ENCODE data around the gene TRAPPC2L. TPM values are rescaled to one million over a fixed set of nuclear protein-coding genes. Genes with fewer than 3 reads are reported as not detected.

The TRAPPC2L gene
- total RNA-seq, 1 experiment from 2014 or later: 101 TPM

DNA sequence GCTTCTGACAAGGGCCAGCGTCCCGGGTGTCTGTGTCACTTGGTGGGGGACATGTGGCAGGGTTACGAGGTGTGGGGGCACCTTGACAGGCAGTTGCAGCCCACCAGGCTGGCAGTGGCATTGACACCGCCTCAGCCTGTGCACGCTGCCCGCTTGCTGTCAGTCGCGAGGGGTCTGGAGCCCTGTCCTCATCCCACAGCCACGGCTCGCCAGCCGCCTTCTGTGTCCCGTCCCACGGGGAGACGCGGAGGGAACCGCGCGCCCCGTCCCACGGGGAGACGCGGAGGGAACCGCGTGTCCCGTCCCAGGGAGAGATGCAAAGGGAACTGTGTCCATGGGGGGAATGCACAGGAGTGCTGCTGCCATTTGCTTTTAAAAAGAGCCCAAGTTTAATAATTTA lies 6.0 kb downstream of the TRAPPC2L start:
- no peaks in the 10 kb centered on the region for H3K36me3 ChIP-seq (ENCODE audit: low read depth)
- H3K9me2 ChIP-seq (ENCODE audit: insufficient read depth): no peaks in the 10 kb centered on the region
- H3K4me1 ChIP-seq (replicated peaks; ENCODE audit: insufficient read depth): peaks cover 3% of the 10 kb centered on the region
- no peak overlapping the region for H3K4me3 ChIP-seq
- BruUV-seq (replicated peaks): no TSS peak
- no peak overlapping the region for H3K4me2 ChIP-seq
- H3K27ac ChIP-seq: no peak overlapping the region
- H4K20me1 ChIP-seq (ENCODE audit: insufficient read depth): no peaks in the 10 kb centered on the region
- H3F3A ChIP-seq (ENCODE audit: insufficient read depth, low read depth): no peaks in the 10 kb centered on the region
- intact Hi-C loops (cut with micrococcal nuclease; ENCODE audit: unreplicated experiment): no loop called here
- TF ChIP-seq, protein P1, sequence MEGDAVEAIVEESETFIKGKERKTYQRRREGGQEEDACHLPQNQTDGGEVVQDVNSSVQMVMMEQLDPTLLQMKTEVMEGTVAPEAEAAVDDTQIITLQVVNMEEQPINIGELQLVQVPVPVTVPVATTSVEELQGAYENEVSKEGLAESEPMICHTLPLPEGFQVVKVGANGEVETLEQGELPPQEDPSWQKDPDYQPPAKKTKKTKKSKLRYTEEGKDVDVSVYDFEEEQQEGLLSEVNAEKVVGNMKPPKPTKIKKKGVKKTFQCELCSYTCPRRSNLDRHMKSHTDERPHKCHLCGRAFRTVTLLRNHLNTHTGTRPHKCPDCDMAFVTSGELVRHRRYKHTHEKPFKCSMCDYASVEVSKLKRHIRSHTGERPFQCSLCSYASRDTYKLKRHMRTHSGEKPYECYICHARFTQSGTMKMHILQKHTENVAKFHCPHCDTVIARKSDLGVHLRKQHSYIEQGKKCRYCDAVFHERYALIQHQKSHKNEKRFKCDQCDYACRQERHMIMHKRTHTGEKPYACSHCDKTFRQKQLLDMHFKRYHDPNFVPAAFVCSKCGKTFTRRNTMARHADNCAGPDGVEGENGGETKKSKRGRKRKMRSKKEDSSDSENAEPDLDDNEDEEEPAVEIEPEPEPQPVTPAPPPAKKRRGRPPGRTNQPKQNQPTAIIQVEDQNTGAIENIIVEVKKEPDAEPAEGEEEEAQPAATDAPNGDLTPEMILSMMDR (conservative IDR thresholded peaks at IDR 0.05): no peak
- TF ChIP-seq EZH2 (IDR thresholded peaks at IDR 0.05; ENCODE audit: low read depth): no peak
- no peak overlapping the region for H2AFZ ChIP-seq
- ChIA-PET POLR2A (ENCODE audit: unreplicated experiment) (no interaction called here), CTCF (no interaction called here)
- H3K79me2 ChIP-seq (ENCODE audit: low read depth): no peaks in the 10 kb centered on the region
- no peaks in the 10 kb centered on the region for H3K9me3 ChIP-seq (ENCODE audit: insufficient read depth, low read depth)
- DNase-seq: no peak
- peaks cover 12% of the 10 kb centered on the region for H3K27me3 ChIP-seq (ENCODE audit: insufficient read depth, low read depth)

GRCh38 chr16:88863426-88863825 lies 6.5 kb downstream of the TRAPPC2L start:
- no peak overlapping the region for H3K4me2 ChIP-seq
- H4K20me1 ChIP-seq (ENCODE audit: insufficient read depth): no peaks in the 10 kb centered on the region
- H3K27me3 ChIP-seq (ENCODE audit: insufficient read depth, low read depth): peaks cover 17% of the 10 kb centered on the region
- BruUV-seq (replicated peaks): no TSS peak
- H3K27ac ChIP-seq: no peak overlapping the region
- TF ChIP-seq, protein P1 (conservative IDR thresholded peaks at IDR 0.05): no peak
- TF ChIP-seq EZH2 (IDR thresholded peaks at IDR 0.05; ENCODE audit: low read depth): no peak
- no peak for DNase-seq
- no peaks in the 10 kb centered on the region for H3K9me2 ChIP-seq (ENCODE audit: insufficient read depth)
- POLR2A ChIA-PET (ENCODE audit: unreplicated experiment): no interaction called here
- intact Hi-C loops (cut with micrococcal nuclease; ENCODE audit: unreplicated experiment): no loop called here
- no peaks in the 10 kb centered on the region for H3K36me3 ChIP-seq (ENCODE audit: low read depth)
- no peaks in the 10 kb centered on the region for H3K9me3 ChIP-seq (ENCODE audit: insufficient read depth, low read depth)
- H3K4me3 ChIP-seq: no peak overlapping the region
- no peak overlapping the region for H2AFZ ChIP-seq
- no peaks in the 10 kb centered on the region for H3K4me1 ChIP-seq (replicated peaks; ENCODE audit: insufficient read depth)
- no peaks in the 10 kb centered on the region for H3F3A ChIP-seq (ENCODE audit: insufficient read depth, low read depth)
- no peaks in the 10 kb centered on the region for H3K79me2 ChIP-seq (ENCODE audit: low read depth)
- CTCF ChIA-PET: no interaction called here

DNA sequence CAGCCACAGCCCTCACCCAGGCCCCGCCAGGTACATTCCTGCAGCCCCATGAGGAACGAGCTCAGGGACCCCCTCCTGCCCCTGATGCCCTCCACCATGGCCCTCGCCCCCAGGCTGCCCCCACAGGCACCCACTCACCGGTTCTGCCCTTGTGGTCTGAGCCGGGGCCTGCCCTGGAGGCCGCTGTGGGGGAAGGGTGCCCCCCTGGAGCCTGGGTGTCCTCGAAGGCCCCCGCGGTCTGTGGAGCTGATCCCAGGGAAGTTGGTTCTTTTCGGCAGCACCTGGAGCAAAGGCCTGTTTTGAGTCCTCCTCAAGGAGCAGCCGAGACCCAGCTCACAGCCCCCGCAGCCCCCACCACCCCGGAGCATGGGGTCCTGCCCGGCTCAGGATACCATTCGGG lies 7.2 kb downstream of the TRAPPC2L start:
- CTCF ChIA-PET: no interaction called here
- no peaks in the 10 kb centered on the region for H3F3A ChIP-seq (ENCODE audit: insufficient read depth, low read depth)

More for the DNA sequence above, 7.2 kb downstream of the TRAPPC2L start:
- DNase-seq: no peak
- Histone ChIP-seq H3K4me1 (replicated peaks; ENCODE audit: insufficient read depth) (no peaks in the 10 kb centered on the region), H3K36me3 (ENCODE audit: low read depth) (no peaks in the 10 kb centered on the region), H3K4me2 (no peak overlapping the region), H3K4me3 (no peak overlapping the region), H3K9me2 (ENCODE audit: insufficient read depth) (no peaks in the 10 kb centered on the region), H3K27me3 (ENCODE audit: insufficient read depth, low read depth) (peaks cover 23% of the 10 kb centered on the region), H3K79me2 (ENCODE audit: low read depth) (no peaks in the 10 kb centered on the region), H2AFZ (no peak overlapping the region), H3K27ac (no peak overlapping the region), H4K20me1 (ENCODE audit: insufficient read depth) (no peaks in the 10 kb centered on the region), H3K9me3 (ENCODE audit: insufficient read depth, low read depth) (no peaks in the 10 kb centered on the region)
- intact Hi-C loops (cut with micrococcal nuclease; ENCODE audit: unreplicated experiment): no loop called here
- TF ChIP-seq, protein P1 (conservative IDR thresholded peaks at IDR 0.05): no peak
- no peak for TF ChIP-seq EZH2 (IDR thresholded peaks at IDR 0.05; ENCODE audit: low read depth)
- POLR2A ChIA-PET (ENCODE audit: unreplicated experiment): no interaction called here
- no TSS peak for BruUV-seq (replicated peaks)
